ENCODE data around the gene TIAL1.
A peak's percentile ranks its signal among the peaks of the same experiment; 100 is the strongest.

Gene TIAL1

GRCh38 chr10:119604468-119604867 is 7.7 kb upstream of the TIAL1 start:
- Histone ChIP-seq H3K36me3 (ENCODE audit: control insufficient read depth, insufficient read depth, low read length) (no peaks in the 10 kb centered on the region), H2AFZ (no peak overlapping the region), H3K4me2 (ENCODE audit: low read length) (no peak overlapping the region), H3K27ac (no peak overlapping the region), H3K4me1 (peaks cover 4% of the 10 kb centered on the region), H3K9ac (no peak overlapping the region), H3K4me3 (ENCODE audit: low read depth, low read length) (no peak overlapping the region), H3K79me2 (no peaks in the 10 kb centered on the region), H3K27me3 (ENCODE audit: control insufficient read depth, insufficient read depth, low read length) (no peaks in the 10 kb centered on the region), H3K9me3 (ENCODE audit: control insufficient read depth, low read length) (no peaks in the 10 kb centered on the region)
- TF ChIP-seq CTCF (IDR thresholded peaks at IDR 0.05), result no peak

GRCh38 chr10:119602241-119603095 is 5.7 kb upstream of the TIAL1 start:
- Histone ChIP-seq H3K4me1 (peaks cover 2% of the 10 kb centered on the region), H3K36me3 (ENCODE audit: control insufficient read depth, insufficient read depth, low read length) (no peaks in the 10 kb centered on the region), H3K27ac (no peak overlapping the region), H3K27me3 (ENCODE audit: control insufficient read depth, insufficient read depth, low read length) (no peaks in the 10 kb centered on the region), H3K9me3 (ENCODE audit: control insufficient read depth, low read length) (no peaks in the 10 kb centered on the region), H3K4me2 (ENCODE audit: low read length) (no peak overlapping the region), H3K79me2 (no peaks in the 10 kb centered on the region), H3K9ac (no peak overlapping the region), H3K4me3 (ENCODE audit: low read depth, low read length) (no peak overlapping the region), H2AFZ (no peak overlapping the region)
- peak; percentile 28 for TF ChIP-seq CTCF (IDR thresholded peaks at IDR 0.05)

GRCh38 chr10:119598397-119598796 is 1.6 kb upstream of the TIAL1 start:
- no peak for TF ChIP-seq CTCF (IDR thresholded peaks at IDR 0.05)
- H3K9ac ChIP-seq, result no peak overlapping the region
- no peak overlapping the region for H3K27ac ChIP-seq
- H2AFZ ChIP-seq, result no peak overlapping the region
- no peaks in the 10 kb centered on the region for H3K36me3 ChIP-seq (ENCODE audit: control insufficient read depth, insufficient read depth, low read length)
- peaks cover 18% of the 10 kb centered on the region for H3K4me1 ChIP-seq
- no peak overlapping the region for H3K4me2 ChIP-seq (ENCODE audit: low read length)
- no peaks in the 10 kb centered on the region for H3K27me3 ChIP-seq (ENCODE audit: control insufficient read depth, insufficient read depth, low read length)
- H3K9me3 ChIP-seq (ENCODE audit: control insufficient read depth, low read length), result no peaks in the 10 kb centered on the region
- H3K4me3 ChIP-seq (ENCODE audit: low read depth, low read length), result no peak overlapping the region
- peaks cover 17% of the 10 kb centered on the region for H3K79me2 ChIP-seq

GRCh38 chr10:119597405-119598186 is 832 bp upstream of the TIAL1 start:
- H3K4me2 ChIP-seq (ENCODE audit: low read length), result peak overlapping the region; percentile 97
- H3K27ac ChIP-seq, result peak overlapping the region; percentile 99
- peak overlapping the region; percentile 99 for H3K4me3 ChIP-seq (ENCODE audit: low read depth, low read length)
- peak overlapping the region; percentile 98 for H2AFZ ChIP-seq
- no peak overlapping the region for H3K9ac ChIP-seq
- peaks cover 17% of the 10 kb centered on the region for H3K79me2 ChIP-seq
- peaks cover 18% of the 10 kb centered on the region for H3K4me1 ChIP-seq
- no peaks in the 10 kb centered on the region for H3K9me3 ChIP-seq (ENCODE audit: control insufficient read depth, low read length)
- H3K36me3 ChIP-seq (ENCODE audit: control insufficient read depth, insufficient read depth, low read length), result no peaks in the 10 kb centered on the region
- no peak for TF ChIP-seq CTCF (IDR thresholded peaks at IDR 0.05)
- H3K27me3 ChIP-seq (ENCODE audit: control insufficient read depth, insufficient read depth, low read length), result no peaks in the 10 kb centered on the region
